HG02852 (cell line): ENCODE results near the gene GABBR2.
"Not testable (repeated sequence)": the region's sequence is repeated elsewhere in the genome, so short reads cannot be mapped to it uniquely, and the experiment has no call there.

Experiments used
- ATAC-seq: cut with Tn5 transposase; IDR thresholded peaks from one replicate; pipeline ENCODE4 v1.9.1; 2021; ENCODE audit warnings: mild to moderate bottlenecking, moderate library complexity; ENCODE audit not compliant: unreplicated experiment

The GABBR2 gene

GRCh38 chr9:98688710-98689495 is 19.8 kb downstream of the GABBR2 start:
- no peak for ATAC-seq

GRCh38 chr9:98687911-98688310 is 20.8 kb downstream of the GABBR2 start:
- ATAC-seq = no peak

GRCh38 chr9:98686961-98687855 is 21.5 kb downstream of the GABBR2 start:
- ATAC-seq = no peak

GRCh38 chr9:98684816-98685215 is 23.9 kb downstream of the GABBR2 start:
- not testable (repeated sequence) for ATAC-seq

- no peak for ATAC-seq
Observed at GRCh38 chr9:98678244-98678842, 30.4 kb downstream of the GABBR2 start.

GRCh38 chr9:98673681-98674080 is 35.1 kb downstream of the GABBR2 start:
- ATAC-seq = no peak

- ATAC-seq = no peak
Observed at GRCh38 chr9:98667005-98667640, 41.6 kb downstream of the GABBR2 start.

- no peak for ATAC-seq
Observed at GRCh38 chr9:98665501-98665900, 43.2 kb downstream of the GABBR2 start.

- no peak for ATAC-seq
Observed at GRCh38 chr9:98660541-98660940, 48.2 kb downstream of the GABBR2 start.

GRCh38 chr9:98658951-98659351 is 49.8 kb downstream of the GABBR2 start:
- no peak for ATAC-seq

GRCh38 chr9:98657897-98658296 is 50.8 kb downstream of the GABBR2 start:
- ATAC-seq = no peak

GRCh38 chr9:98656511-98656910 is 52.2 kb downstream of the GABBR2 start:
- no peak for ATAC-seq

- not testable (repeated sequence) for ATAC-seq
Observed at GRCh38 chr9:98655428-98655827, 53.3 kb downstream of the GABBR2 start.

GRCh38 chr9:98654247-98654646 is 54.5 kb downstream of the GABBR2 start:
- ATAC-seq = no peak

- no peak for ATAC-seq
Observed at GRCh38 chr9:98652741-98653140, 56.0 kb downstream of the GABBR2 start.

- ATAC-seq = no peak
Observed at GRCh38 chr9:98652302-98652701, 56.4 kb downstream of the GABBR2 start.

- ATAC-seq = no peak
Observed at GRCh38 chr9:98647236-98647635, 61.5 kb downstream of the GABBR2 start.

GRCh38 chr9:98644011-98644410 is 64.7 kb downstream of the GABBR2 start:
- no peak for ATAC-seq

GRCh38 chr9:98642661-98643312 is 65.9 kb downstream of the GABBR2 start:
- no peak for ATAC-seq

- no peak for ATAC-seq
Observed at GRCh38 chr9:98641695-98642094, 67.0 kb downstream of the GABBR2 start.

GRCh38 chr9:98640394-98640793 is 68.3 kb downstream of the GABBR2 start:
- ATAC-seq = no peak
